Common myeloid progenitor, CD34-positive (primary cell): Measurements from ENCODE around the gene SLC2A13. TPM values are rescaled to one million over a fixed set of nuclear protein-coding genes. Genes with fewer than 3 reads are reported as not detected.

Source experiments
- CTCF ChIA-PET: fragments of 350-600 bp; sonication (Branson Sonifier 250); formaldehyde crosslinking; loops from one replicate; lab custom pipeline; 2021; ENCODE audit warnings: antibody characterized with exemption; lab: Charles Lee
- POLR2A ChIA-PET: fragments of 350-600 bp; sonication (Branson Sonifier 250); formaldehyde crosslinking; loops from one replicate; lab custom pipeline; 2021; ENCODE audit warnings: antibody characterized with exemption; lab: Charles Lee
- DNase-seq, 3 donors: peaks; one replicate each; pipeline versions ENCODE4 v3.0.0 to v3.0.0-alpha.2; 2013
- H3K27ac ChIP-seq, 2 experiments: 1 replicate in 1 of 2; 2 replicates in 1 of 2; pipeline ENCODE4 v1.7.0; 2013; ENCODE audit warnings: inconsistent platforms in 2 of 2, low read length in 2 of 2, mild to moderate bottlenecking in 2 of 2, low read depth in 1 of 2, moderate library complexity in 1 of 2; ENCODE audit not compliant: severe bottlenecking in 2 of 2, insufficient read depth in 1 of 2, poor library complexity in 1 of 2
- H3K27me3 ChIP-seq, 5 experiments: replicated peaks in 2 of 5; 1 replicate in 3 of 5; 2 replicates in 2 of 5; pipeline versions ENCODE4 v1.6.1 to v1.7.0; 2013; ENCODE audit warnings: low read length in 4 of 5, mild to moderate bottlenecking in 2 of 5, moderate library complexity in 2 of 5, inconsistent platforms in 1 of 5; ENCODE audit not compliant: insufficient read depth in 5 of 5, control insufficient read depth in 4 of 5
- H3K36me3 ChIP-seq, 4 experiments: 1 replicate in 2 of 4; 2 replicates in 2 of 4; pipeline versions ENCODE4 v1.6.1 to v1.7.0; 2013; ENCODE audit warnings: low read length in 3 of 4, control low read depth in 1 of 4, mild to moderate bottlenecking in 1 of 4; ENCODE audit not compliant: control insufficient read depth in 4 of 4, insufficient read depth in 4 of 4
- H3K4me1 ChIP-seq, 4 experiments: 1 replicate in 3 of 4; 2 replicates in 1 of 4; pipeline versions ENCODE4 v1.6.1 to v1.7.1; 2013; ENCODE audit warnings: low read length in 3 of 4, mild to moderate bottlenecking in 3 of 4, control low read depth in 1 of 4, inconsistent platforms in 1 of 4, moderate library complexity in 1 of 4; ENCODE audit not compliant: control insufficient read depth in 4 of 4, insufficient read depth in 4 of 4; ENCODE audit errors: control extremely low read depth in 1 of 4
- H3K4me3 ChIP-seq, 7 experiments: 1 replicate in 4 of 7; 2 replicates in 3 of 7; pipeline versions ENCODE4 v1.5.1 to v1.7.0; 2013; ENCODE audit warnings: mild to moderate bottlenecking in 7 of 7, low read length in 6 of 7, moderate library complexity in 6 of 7, inconsistent platforms in 2 of 7, low read depth in 2 of 7, control low read depth in 1 of 7; ENCODE audit not compliant: insufficient read depth in 4 of 7, control insufficient read depth in 1 of 7; ENCODE audit errors: extremely low read depth in 1 of 7
- H3K9me3 ChIP-seq, 5 experiments: 1 replicate in 4 of 5; 2 replicates in 1 of 5; pipeline versions ENCODE4 v1.6.1 to v1.7.1; 2013; ENCODE audit warnings: low read length in 4 of 5, mild to moderate bottlenecking in 2 of 5, inconsistent platforms in 1 of 5, low read depth in 1 of 5, moderate library complexity in 1 of 5; ENCODE audit not compliant: control insufficient read depth in 4 of 5, insufficient read depth in 2 of 5; ENCODE audit errors: control extremely low read depth in 1 of 5
- WGBS: methylation state at CpG from one replicate; pipeline ENCODE4 v1.1.5; 2013; ENCODE audit not compliant: insufficient coverage; 5-methylcytosine and 5-hydroxymethylcytosine counted together
- polyA plus RNA-seq: library from polyadenylated mRNA; unstranded; fragments of 120-200 nt; gene quantifications from one replicate; pipeline ENCODE4 v1.2.1, GENCODE V29; 2013

SLC2A13 gene
- 3.0 TPM for polyA plus RNA-seq

GRCh38 chr12:40105515-40106201 lies at the start of gene SLC2A13:
SLC2A13 (minus strand) TSS chr12:40106081; CDS start chr12:40105808, 273 bp downstream.
- Histone ChIP-seq H3K9me3 (no peaks in the 10 kb centered on the region), H3K27me3 (peaks cover 0 to 6% (median 3%) of the 10 kb centered on the region in 5 experiments), H3K27ac (no peak within 1 kb of the TSS), H3K36me3 (no peaks in the 10 kb centered on the region), H3K4me1 (peaks cover 0 to 17% (median 15%) of the 10 kb centered on the region in 4 experiments), H3K4me3 (peak within 1 kb of the TSS; percentile 62 to 89 (median 82))
- CTCF ChIA-PET = interaction anchor here (0.8 to 8.9 kb wide), 6 partner anchors 12 to 210 kb away, joined by 3 to 65 read pairs (median 5); no protein-coding TSS in a partner anchor
- DNase-seq = peak; percentile 68 to 80 (median 79)
- WGBS = under 1% methylated on average over 90 of the region's 97 CpGs
- POLR2A ChIA-PET = no interaction called here

GRCh38 chr12:40154381-40154780 lies 48.5 kb upstream of the SLC2A13 start:
- CTCF ChIA-PET = interaction anchor here (1.2 to 1.9 kb wide), 5 partner anchors 9 to 162 kb away, joined by 3 to 11 read pairs (median 4); no protein-coding TSS in a partner anchor
- H3K27ac ChIP-seq = no peak overlapping the region
- no peak overlapping the region for H3K4me3 ChIP-seq
- peaks cover 0 to 10% (median 4%) of the 10 kb centered on the region in 4 experiments for H3K4me1 ChIP-seq
- H3K27me3 ChIP-seq = no peaks in the 10 kb centered on the region
- DNase-seq = no peak
- POLR2A ChIA-PET = no interaction called here
- no peaks in the 10 kb centered on the region for H3K9me3 ChIP-seq
- 100% methylated on average over 4 of the region's 4 CpGs for WGBS
- no peaks in the 10 kb centered on the region for H3K36me3 ChIP-seq

- Histone ChIP-seq H3K4me1 (peaks cover 0 to 10% (median 0%) of the 10 kb centered on the region in 4 experiments), H3K9me3 (no peaks in the 10 kb centered on the region), H3K27me3 (no peaks in the 10 kb centered on the region), H3K4me3 (no peak overlapping the region), H3K36me3 (no peaks in the 10 kb centered on the region), H3K27ac (no peak overlapping the region)
- no peak for DNase-seq
- ChIA-PET POLR2A (no interaction called here), CTCF (interaction anchor here (0.9 to 1.9 kb wide), 5 partner anchors 44 to 163 kb away, joined by 3 to 11 read pairs (median 4); no protein-coding TSS in a partner anchor)
Measured at GRCh38 chr12:40153432-40153831, 47.6 kb upstream of the SLC2A13 start.

GRCh38 chr12:40152783-40153383 lies 47.0 kb upstream of the SLC2A13 start:
- CTCF ChIA-PET = interaction anchor here (0.9 to 1.9 kb wide), 5 partner anchors 46 to 164 kb away, joined by 3 to 11 read pairs (median 3); no protein-coding TSS in a partner anchor
- Histone ChIP-seq H3K9me3 (no peaks in the 10 kb centered on the region), H3K27me3 (no peaks in the 10 kb centered on the region), H3K36me3 (no peaks in the 10 kb centered on the region), H3K27ac (no peak overlapping the region), H3K4me3 (no peak overlapping the region), H3K4me1 (peaks cover 0 to 5% (median 0%) of the 10 kb centered on the region in 4 experiments)
- POLR2A ChIA-PET = no interaction called here
- no CpG with 5 or more reads among the region's 4 CpGs for WGBS
- DNase-seq = peak; percentile 56 to 78 (median 65)

- no peak for DNase-seq
- H3K27ac ChIP-seq = no peak overlapping the region
- no CpG with 5 or more reads among the region's 1 CpG for WGBS
- H3K4me3 ChIP-seq = no peak overlapping the region
- peaks cover 0 to 3% (median 0%) of the 10 kb centered on the region in 4 experiments for H3K4me1 ChIP-seq
- H3K9me3 ChIP-seq = no peaks in the 10 kb centered on the region
- no peaks in the 10 kb centered on the region for H3K27me3 ChIP-seq
- POLR2A ChIA-PET = no interaction called here
- CTCF ChIA-PET = no interaction called here
- no peaks in the 10 kb centered on the region for H3K36me3 ChIP-seq
Measured at GRCh38 chr12:40149673-40150260, 43.9 kb upstream of the SLC2A13 start.

- ChIA-PET CTCF (no interaction called here), POLR2A (no interaction called here)
Measured at GRCh38 chr12:40146800-40147797, 41.2 kb upstream of the SLC2A13 start.

More at GRCh38 chr12:40146800-40147797, 41.2 kb upstream of the SLC2A13 start:
- H3K4me1 ChIP-seq = no peaks in the 10 kb centered on the region
- DNase-seq = peak in 2 of 3 donors; percentile 76 to 83
- no peak overlapping the region for H3K4me3 ChIP-seq
- no peak overlapping the region for H3K27ac ChIP-seq
- no peaks in the 10 kb centered on the region for H3K36me3 ChIP-seq
- 75% methylated on average over 4 of the region's 10 CpGs for WGBS
- H3K9me3 ChIP-seq = no peaks in the 10 kb centered on the region
- H3K27me3 ChIP-seq = no peaks in the 10 kb centered on the region
